Naive thymus-derived CD8-positive, alpha-beta T cell (primary cell): ENCODE results near the gene SLC2A6. TPM values are rescaled to one million over a fixed set of nuclear protein-coding genes. Genes with fewer than 3 reads are reported as not detected.

Experiments used
- ATAC-seq, 2 donors: fragments of 150-1000 bp; cut with Tn5 transposase in 1 of 2; sonication (Bioruptor Pico), chemical (Tn5 transposase) in 1 of 2; 1 replicate in 1 of 2; 2 replicates in 1 of 2; pipeline ENCODE4 v1.10.0; 2021; ENCODE audit warnings: mild to moderate bottlenecking in 2 of 2, moderate library complexity in 2 of 2
- POLR2A ChIA-PET: fragments of 350-600 bp; sonication (Branson Sonifier 250); formaldehyde crosslinking; loops from one replicate; lab custom pipeline; 2021; ENCODE audit warnings: antibody characterized with exemption; lab: Charles Lee
- DNase-seq, 10 donors: peaks; one replicate each; pipeline versions ENCODE4 v3.0.0 to v3.0.0-alpha.2; 2020 to 2022
- H3K27ac Mint-ChIP-seq, 10 donors: one replicate each; pipeline ENCODE4 v1.8.0; 2020 to 2022; ENCODE audit warnings: mild to moderate bottlenecking in 10 of 10, mixed read lengths in 10 of 10, moderate library complexity in 4 of 10, inconsistent platforms in 1 of 10
- H3K27me3 Mint-ChIP-seq, 5 donors: one replicate each; pipeline ENCODE4 v1.8.0; 2021 to 2022; ENCODE audit warnings: mixed read lengths in 5 of 5
- H3K36me3 Mint-ChIP-seq, 3 donors: one replicate each; pipeline ENCODE4 v1.8.0; 2020 to 2022; ENCODE audit warnings: mixed read lengths in 3 of 3, mild to moderate bottlenecking in 2 of 3, inconsistent platforms in 1 of 3
- H3K4me1 Mint-ChIP-seq, 4 donors: one replicate each; pipeline ENCODE4 v1.8.0; 2021 to 2022; ENCODE audit warnings: mixed read lengths in 4 of 4
- H3K4me3 Mint-ChIP-seq, 10 donors: one replicate each; pipeline ENCODE4 v1.8.0; 2020 to 2022; ENCODE audit warnings: mild to moderate bottlenecking in 10 of 10, mixed read lengths in 10 of 10, moderate library complexity in 6 of 10, inconsistent platforms in 1 of 10
- H3K9me3 Mint-ChIP-seq, 9 donors: one replicate each; pipeline ENCODE4 v1.8.0; 2020 to 2022; ENCODE audit warnings: mixed read lengths in 9 of 9, mild to moderate bottlenecking in 3 of 9, inconsistent platforms in 1 of 9, moderate library complexity in 1 of 9
- polyA plus RNA-seq, 3 donors: library from polyadenylated mRNA; unstranded; fragments of 300-500 nt; fragmentation: Illumina TruSeq; gene quantifications; one replicate each; pipeline ENCODE4 v1.2.3, GENCODE V29; 2021
- total RNA-seq, 8 experiments: library from RNA in 2 of 8; stranded (reverse) in 2 of 8; gene quantifications; one replicate each; pipeline ENCODE4 v1.2.3 and lab custom pipeline; 2021 to 2026

SLC2A6 gene
- total and polyA plus RNA-seq, 5 experiments from 2014 or later: 4.0 to 8.7 (median 6.0) TPM

- peak in 2 of 10 donors; percentile 22 to 62 for DNase-seq
- ATAC-seq: peak; percentile 13 to 24
- Mint-ChIP-seq H3K9me3 (no peaks in the 10 kb centered on the region), H3K36me3 (peaks cover 0 to 6% (median 0%) of the 10 kb centered on the region in 3 donors), H3K27ac (peak overlapping the region in 7 of 10 donors; percentile 51 to 87 (median 84)), H3K4me3 (peak overlapping the region in 9 of 10 donors; percentile 46 to 81 (median 60)), H3K4me1 (peaks cover 7 to 32% (median 14%) of the 10 kb centered on the region in 4 donors), H3K27me3 (no peaks in the 10 kb centered on the region)
- POLR2A ChIA-PET: interaction anchor here (0.6 to 2.0 kb wide), 9 partner anchors 16 to 448 kb away, joined by 3 to 10 read pairs (median 4); partner anchors contain the start of genes CACFD1, GTF3C5, MED22 and RPL7A
Observed at GRCh38 chr9:133477992-133478850, 678 bp downstream of the SLC2A6 start.

GRCh38 chr9:133477461-133477860 lies 1.4 kb downstream of the SLC2A6 start:
- POLR2A ChIA-PET: interaction anchor here (1.6 kb wide), 1 partner anchor 59 kb away, joined by 3 read pairs; no protein-coding TSS in a partner anchor
- peak overlapping the region in 8 of 10 donors; percentile 51 to 87 (median 78) for H3K27ac Mint-ChIP-seq
- peak in 1 of 10 donors; percentile 55 for DNase-seq
- H3K36me3 Mint-ChIP-seq: peaks cover 0 to 6% (median 0%) of the 10 kb centered on the region in 3 donors
- peak overlapping the region in 6 of 10 donors; percentile 8 to 79 (median 44) for H3K4me3 Mint-ChIP-seq
- H3K27me3 Mint-ChIP-seq: no peaks in the 10 kb centered on the region
- H3K9me3 Mint-ChIP-seq: no peaks in the 10 kb centered on the region
- ATAC-seq: no peak
- H3K4me1 Mint-ChIP-seq: peaks cover 7 to 32% (median 14%) of the 10 kb centered on the region in 4 donors

GRCh38 chr9:133476941-133477340 lies 2.0 kb downstream of the SLC2A6 start:
- POLR2A ChIA-PET: no interaction called here
- no peaks in the 10 kb centered on the region for H3K27me3 Mint-ChIP-seq
- peaks cover 7 to 32% (median 14%) of the 10 kb centered on the region in 4 donors for H3K4me1 Mint-ChIP-seq

GRCh38 chr9:133476036-133476931 lies 2.6 kb downstream of the SLC2A6 start:
- POLR2A ChIA-PET: no interaction called here
- ATAC-seq: no peak

More at GRCh38 chr9:133476941-133477340, 2.0 kb downstream of the SLC2A6 start:
- DNase-seq (no peak), ATAC-seq (no peak)
- Mint-ChIP-seq H3K27ac (no peak overlapping the region), H3K9me3 (no peaks in the 10 kb centered on the region), H3K4me3 (no peak overlapping the region), H3K36me3 (peaks cover 0 to 6% (median 0%) of the 10 kb centered on the region in 3 donors)

GRCh38 chr9:133475292-133476012 lies 3.4 kb downstream of the SLC2A6 start:
- Mint-ChIP-seq H3K27me3 (no peaks in the 10 kb centered on the region), H3K4me3 (no peak overlapping the region), H3K27ac (peak overlapping the region in 2 of 10 donors; percentile 20 to 65), H3K9me3 (peaks cover 0 to 1% (median 0%) of the 10 kb centered on the region in 9 donors), H3K36me3 (peaks cover 0 to 6% (median 0%) of the 10 kb centered on the region in 3 donors), H3K4me1 (peaks cover 7 to 32% (median 14%) of the 10 kb centered on the region in 4 donors)
- POLR2A ChIA-PET: interaction anchor here (0.5 to 1.2 kb wide), 2 partner anchors 16 to 437 kb away, joined by 3 read pairs; no protein-coding TSS in a partner anchor
- DNase-seq (no peak), ATAC-seq (no peak)

More at GRCh38 chr9:133476036-133476931, 2.6 kb downstream of the SLC2A6 start:
- H3K27ac Mint-ChIP-seq: peak overlapping the region in 4 of 10 donors; percentile 0 to 31 (median 18)
- peak in 1 of 10 donors; percentile 58 for DNase-seq
- no peaks in the 10 kb centered on the region for H3K27me3 Mint-ChIP-seq
- H3K9me3 Mint-ChIP-seq: no peaks in the 10 kb centered on the region
- peaks cover 7 to 32% (median 14%) of the 10 kb centered on the region in 4 donors for H3K4me1 Mint-ChIP-seq
- peaks cover 0 to 6% (median 0%) of the 10 kb centered on the region in 3 donors for H3K36me3 Mint-ChIP-seq
- H3K4me3 Mint-ChIP-seq: peak overlapping the region in 2 of 10 donors; percentile 6 to 34

- no peaks in the 10 kb centered on the region for H3K27me3 Mint-ChIP-seq
- POLR2A ChIA-PET: interaction anchor here (0.5 to 1.2 kb wide), 2 partner anchors 16 to 437 kb away, joined by 3 read pairs; no protein-coding TSS in a partner anchor
Observed at GRCh38 chr9:133474853-133475252, 4.0 kb downstream of the SLC2A6 start.

GRCh38 chr9:133474215-133474614 lies 4.7 kb downstream of the SLC2A6 start:
- H3K4me1 Mint-ChIP-seq: peaks cover 2 to 24% (median 5%) of the 10 kb centered on the region in 4 donors
- POLR2A ChIA-PET: interaction anchor here (0.6 to 1.2 kb wide), 2 partner anchors 15 to 1120 kb away, joined by 3 to 5 read pairs; no protein-coding TSS in a partner anchor
- H3K27ac Mint-ChIP-seq: no peak overlapping the region
- H3K9me3 Mint-ChIP-seq: peaks cover 0 to 1% (median 0%) of the 10 kb centered on the region in 9 donors
- H3K27me3 Mint-ChIP-seq: no peaks in the 10 kb centered on the region
- ATAC-seq (no peak), DNase-seq (no peak)
- H3K36me3 Mint-ChIP-seq: peaks cover 0 to 6% (median 0%) of the 10 kb centered on the region in 3 donors
- H3K4me3 Mint-ChIP-seq: no peak overlapping the region

More at GRCh38 chr9:133474853-133475252, 4.0 kb downstream of the SLC2A6 start:
- Mint-ChIP-seq H3K27ac (no peak overlapping the region), H3K9me3 (peaks cover 0 to 1% (median 0%) of the 10 kb centered on the region in 9 donors), H3K4me1 (peaks cover 5 to 30% (median 11%) of the 10 kb centered on the region in 4 donors), H3K36me3 (peaks cover 0 to 6% (median 0%) of the 10 kb centered on the region in 3 donors), H3K4me3 (no peak overlapping the region)
- ATAC-seq: no peak
- DNase-seq: no peak

- Mint-ChIP-seq H3K36me3 (peaks cover 0 to 6% (median 0%) of the 10 kb centered on the region in 3 donors), H3K4me3 (no peak overlapping the region), H3K27me3 (no peaks in the 10 kb centered on the region), H3K27ac (no peak overlapping the region), H3K4me1 (peaks cover 0 to 24% (median 5%) of the 10 kb centered on the region in 4 donors), H3K9me3 (peaks cover 0 to 1% (median 0%) of the 10 kb centered on the region in 9 donors)
- POLR2A ChIA-PET: interaction anchor here (0.6 kb wide), 1 partner anchor 1120 kb away, joined by 5 read pairs; no protein-coding TSS in a partner anchor
- no peak for ATAC-seq
- no peak for DNase-seq
Observed at GRCh38 chr9:133473743-133474142, 5.2 kb downstream of the SLC2A6 start.

- Mint-ChIP-seq H3K27me3 (no peaks in the 10 kb centered on the region), H3K4me1 (peaks cover 0 to 21% (median 4%) of the 10 kb centered on the region in 4 donors), H3K36me3 (peaks cover 0 to 6% (median 0%) of the 10 kb centered on the region in 3 donors), H3K27ac (no peak overlapping the region), H3K9me3 (peaks cover 0 to 1% (median 0%) of the 10 kb centered on the region in 9 donors), H3K4me3 (no peak overlapping the region)
- DNase-seq (no peak), ATAC-seq (no peak)
- POLR2A ChIA-PET: no interaction called here
Observed at GRCh38 chr9:133472753-133473378, 6.0 kb downstream of the SLC2A6 start.

GRCh38 chr9:133472277-133472645 lies 6.6 kb downstream of the SLC2A6 start:
- DNase-seq: no peak
- Mint-ChIP-seq H3K9me3 (peaks cover 0 to 1% (median 0%) of the 10 kb centered on the region in 9 donors), H3K36me3 (peaks cover 0 to 6% (median 0%) of the 10 kb centered on the region in 3 donors), H3K27me3 (no peaks in the 10 kb centered on the region), H3K4me1 (peaks cover 0 to 15% (median 3%) of the 10 kb centered on the region in 4 donors), H3K27ac (no peak overlapping the region), H3K4me3 (no peak overlapping the region)
- ATAC-seq: no peak
- POLR2A ChIA-PET: no interaction called here
